Muscle of back (tissue), 13 donors: Measurements from ENCODE around the gene CCL24. TPM values are rescaled to one million over a fixed set of nuclear protein-coding genes. Genes with fewer than 3 reads are reported as not detected.
"Not testable (repeated sequence)": the region's sequence is repeated elsewhere in the genome, so short reads cannot be mapped to it uniquely, and the experiment has no call there.

ENCODE experiments used
- DNase-seq, 3 donors: peaks; one replicate each; pipeline versions ENCODE4 v3.0.0 to v3.0.0-alpha.2; 2013
- long read RNA-seq, 9 donors: transcript quantifications; one replicate each; lab custom pipeline, GENCODE V29; 2026
- polyA plus RNA-seq, 10 donors: library from polyadenylated mRNA; unstranded; fragments of 120-200 nt; gene quantifications; one replicate each; pipeline ENCODE4 v1.2.1, GENCODE V29; 2013; ENCODE audit not compliant: insufficient read length in 10 of 10

Gene CCL24
- 1 to 10 TPM in 1 of 10 donors, under 1 TPM in 3, not detected in 6; 0.35 to 1.0 (median 0.67) TPM for polyA plus RNA-seq
- long read RNA-seq, donor 1 = 0 reads
- long read RNA-seq, donor 2 = 0 reads
- long read RNA-seq, donor 3 = 0 reads
- long read RNA-seq, donor 4 = 0 reads
- long read RNA-seq, donor 5 = 0 reads
- long read RNA-seq, donor 6 = 0 reads
- long read RNA-seq, donor 7 = 0 reads
- long read RNA-seq, donor 8 = 0 reads
- long read RNA-seq, donor 9 = 0 reads

GRCh38 chr7:75813781-75814236 is at the start of gene CCL24:
TSS of gene CCL24 (minus strand) at chr7:75813806. CDS start at chr7:75813715, 91 bp downstream.
- DNase-seq = no peak

- peak in 2 of 3 donors; percentile 17 to 48 for DNase-seq
These were observed 48.0 kb upstream of the CCL24 start for GRCh38 chr7:75861636-75862035.

GRCh38 chr7:75858410-75858809 is 44.8 kb upstream of the CCL24 start:
- no peak for DNase-seq

- no peak for DNase-seq
These were observed 42.9 kb upstream of the CCL24 start for GRCh38 chr7:75856536-75856935.

GRCh38 chr7:75854813-75855345 is 41.3 kb upstream of the CCL24 start:
- DNase-seq = not testable (repeated sequence)

GRCh38 chr7:75854233-75854632 is 40.6 kb upstream of the CCL24 start:
- DNase-seq = no peak

GRCh38 chr7:75850235-75850634 is 36.6 kb upstream of the CCL24 start:
- DNase-seq = peak in 1 of 3 donors; percentile 12

GRCh38 chr7:75849573-75849972 is 36.0 kb upstream of the CCL24 start:
- DNase-seq = no peak

GRCh38 chr7:75847707-75848106 is 34.1 kb upstream of the CCL24 start:
- DNase-seq = no peak

GRCh38 chr7:75845132-75845531 is 31.5 kb upstream of the CCL24 start:
- DNase-seq = not testable (repeated sequence)

- no peak for DNase-seq
These were observed 30.6 kb upstream of the CCL24 start for GRCh38 chr7:75844158-75844557.

GRCh38 chr7:75843613-75844116 is 30.1 kb upstream of the CCL24 start:
- DNase-seq = peak in 1 of 3 donors; percentile 25

- DNase-seq = peak; percentile 57 to 89 (median 69)
These were observed 29.3 kb upstream of the CCL24 start for GRCh38 chr7:75842836-75843446.

GRCh38 chr7:75840029-75840428 is 26.4 kb upstream of the CCL24 start:
- no peak for DNase-seq

- DNase-seq = not testable (repeated sequence)
These were observed 24.8 kb upstream of the CCL24 start for GRCh38 chr7:75838281-75838930.

- no peak for DNase-seq
These were observed 23.2 kb upstream of the CCL24 start for GRCh38 chr7:75836798-75837197.

- no peak for DNase-seq
These were observed 22.2 kb upstream of the CCL24 start for GRCh38 chr7:75835688-75836285.

GRCh38 chr7:75833662-75834061 is 20.1 kb upstream of the CCL24 start:
- DNase-seq = not testable (repeated sequence)

GRCh38 chr7:75830978-75831377 is 17.4 kb upstream of the CCL24 start:
- no peak for DNase-seq

- DNase-seq = not testable (repeated sequence)
These were observed 16.1 kb upstream of the CCL24 start for GRCh38 chr7:75829656-75830055.

GRCh38 chr7:75823198-75823910 is 9.7 kb upstream of the CCL24 start:
- DNase-seq = no peak
